ENCODE data around the gene TM4SF1. TPM values are rescaled to one million over a fixed set of nuclear protein-coding genes. Genes with fewer than 3 reads are reported as not detected.

TM4SF1 gene
- total and polyA plus RNA-seq, 2 donors (not counting 3 experiments of a cell fraction or from before 2014, with no cell fraction given), result 559 to 1,407 TPM

DNA sequence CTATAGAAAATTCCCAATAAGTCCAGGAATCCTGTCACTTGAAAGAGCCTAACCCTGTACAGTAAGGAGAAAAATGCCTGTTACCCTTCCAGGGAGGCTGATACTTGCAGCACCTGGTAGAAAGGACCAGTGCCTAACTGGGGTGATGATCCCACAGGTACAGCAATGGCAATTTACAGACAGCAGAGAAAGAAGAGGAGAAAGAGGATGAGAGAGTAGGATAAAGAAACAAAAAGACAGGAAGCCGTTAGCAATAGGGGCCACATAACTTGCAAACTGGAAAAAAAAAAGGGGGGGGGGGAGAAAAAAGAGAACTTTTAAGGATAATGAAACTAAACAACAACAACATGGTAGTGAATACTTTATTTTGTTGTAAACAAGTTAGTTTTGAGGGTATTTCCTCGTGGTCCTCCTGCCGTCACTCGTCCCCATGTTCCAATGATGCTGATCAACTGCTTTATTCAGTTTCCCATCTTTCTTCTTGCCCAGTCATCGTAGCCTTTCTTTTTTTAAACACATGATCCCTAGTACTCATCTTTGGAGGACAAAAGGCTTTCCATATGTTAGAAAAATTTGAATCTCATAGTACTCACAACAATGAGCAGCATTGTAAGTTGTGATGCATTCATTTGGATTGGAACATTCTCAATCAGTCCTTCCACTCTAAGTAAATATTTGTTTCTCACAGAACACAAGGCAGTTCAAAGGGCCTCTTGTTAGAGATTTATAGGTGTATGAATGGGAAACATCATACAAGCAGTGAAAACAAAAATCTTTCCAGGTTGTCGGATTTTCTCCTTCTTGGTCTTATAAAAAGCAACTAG lies 8.6 kb downstream of the TM4SF1 start:
- no peak overlapping the region for H3K9ac ChIP-seq (replicated peaks; ENCODE audit: extremely low read depth, insufficient read depth, low read length)

DNA sequence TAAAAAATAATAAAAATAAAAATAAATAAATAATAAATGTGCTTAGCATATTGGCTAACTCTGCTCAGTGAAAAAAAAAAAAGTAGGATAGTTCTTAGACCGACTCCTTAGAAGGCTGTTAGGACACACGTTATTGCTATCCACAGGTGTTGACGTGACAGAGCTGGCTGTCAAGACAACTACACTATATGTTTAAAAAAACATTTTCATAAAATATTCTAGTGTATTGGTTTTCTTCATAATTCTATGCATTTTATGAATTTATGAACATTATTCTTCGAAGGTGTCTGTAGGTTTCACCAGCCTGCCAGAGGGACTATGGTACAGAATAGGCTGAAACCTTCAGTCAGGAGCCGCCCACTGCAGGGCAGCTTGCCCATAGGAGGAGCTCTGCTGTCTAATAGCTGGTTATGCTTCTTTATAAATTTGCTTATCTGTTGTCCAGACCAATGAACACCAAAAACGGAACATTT lies 9.2 kb downstream of the TM4SF1 start:
- intact Hi-C loops (cut with micrococcal nuclease) (no loop called here), dilution Hi-C loops (cut with MboI; ENCODE audit: extremely low pct_ligation_motif_present, low sequenced_read_pairs) (no loop called here)
- Histone ChIP-seq H3K9me3 (replicated peaks; ENCODE audit: control insufficient read depth, insufficient read depth, low read length) (no peaks in the 10 kb centered on the region), H3K9ac (replicated peaks; ENCODE audit: extremely low read depth, insufficient read depth, low read length) (no peak overlapping the region), H4K20me1 (replicated peaks; ENCODE audit: control insufficient read depth, extremely low read depth, insufficient read depth, low read length) (no peaks in the 10 kb centered on the region), H3K27me3 (ENCODE audit: control insufficient read depth in 2 of 2, insufficient read depth in 2 of 2, low read length in 2 of 2) (no peaks in the 10 kb centered on the region), H3K9me1 (replicated peaks; ENCODE audit: control insufficient read depth, extremely low read depth, insufficient read depth, low read length) (no peaks in the 10 kb centered on the region), H3K27ac (ENCODE audit: insufficient read depth, low read depth, low read length) (peak overlapping the region; percentile 4), H3K79me2 (ENCODE audit: control insufficient read depth, insufficient read depth, low read length) (peaks cover 16% of the 10 kb centered on the region), H2AFZ (ENCODE audit: low read depth, low read length) (no peak overlapping the region), H3K4me2 (ENCODE audit: insufficient read depth, low read length) (no peak overlapping the region), H3K4me3 (replicated peaks in 1 of 3; ENCODE audit: insufficient read depth in 1 of 3, low read depth in 1 of 3, low read length in 3 of 3) (no peak overlapping the region), H3K36me3 (ENCODE audit: control insufficient read depth in 2 of 2, extremely low read depth in 1 of 2, insufficient read depth in 2 of 2, low read length in 2 of 2) (peaks cover 18 to 31% of the 10 kb centered on the region in 2 experiments), H3K4me1 (ENCODE audit: control insufficient read depth, extremely low read depth, insufficient read depth, low read length) (peaks cover 63% of the 10 kb centered on the region)
- TF ChIP-seq, protein P1, sequence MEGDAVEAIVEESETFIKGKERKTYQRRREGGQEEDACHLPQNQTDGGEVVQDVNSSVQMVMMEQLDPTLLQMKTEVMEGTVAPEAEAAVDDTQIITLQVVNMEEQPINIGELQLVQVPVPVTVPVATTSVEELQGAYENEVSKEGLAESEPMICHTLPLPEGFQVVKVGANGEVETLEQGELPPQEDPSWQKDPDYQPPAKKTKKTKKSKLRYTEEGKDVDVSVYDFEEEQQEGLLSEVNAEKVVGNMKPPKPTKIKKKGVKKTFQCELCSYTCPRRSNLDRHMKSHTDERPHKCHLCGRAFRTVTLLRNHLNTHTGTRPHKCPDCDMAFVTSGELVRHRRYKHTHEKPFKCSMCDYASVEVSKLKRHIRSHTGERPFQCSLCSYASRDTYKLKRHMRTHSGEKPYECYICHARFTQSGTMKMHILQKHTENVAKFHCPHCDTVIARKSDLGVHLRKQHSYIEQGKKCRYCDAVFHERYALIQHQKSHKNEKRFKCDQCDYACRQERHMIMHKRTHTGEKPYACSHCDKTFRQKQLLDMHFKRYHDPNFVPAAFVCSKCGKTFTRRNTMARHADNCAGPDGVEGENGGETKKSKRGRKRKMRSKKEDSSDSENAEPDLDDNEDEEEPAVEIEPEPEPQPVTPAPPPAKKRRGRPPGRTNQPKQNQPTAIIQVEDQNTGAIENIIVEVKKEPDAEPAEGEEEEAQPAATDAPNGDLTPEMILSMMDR (IDR thresholded peaks at IDR 0.05; ENCODE audit: extremely low read depth in 1 of 2, insufficient read depth in 1 of 2, low read depth in 1 of 2, low read length in 2 of 2), result no peak
- TF ChIP-seq MYC (IDR thresholded peaks at IDR 0.05; ENCODE audit: low read depth, low read length) (no peak), POLR2A (IDR thresholded peaks at IDR 0.05; ENCODE audit: low read depth, low read length) (no peak), POLR2AphosphoS5 (IDR thresholded peaks at IDR 0.05; ENCODE audit: insufficient read depth, low read depth, low read length) (no peak), JUN (IDR thresholded peaks at IDR 0.05; ENCODE audit: borderline replicate concordance, insufficient read depth, insufficient read length, low read depth) (no peak), FOS (IDR thresholded peaks at IDR 0.05; ENCODE audit: borderline replicate concordance, insufficient read depth, low read length) (no peak), EZH2 (IDR thresholded peaks at IDR 0.05; ENCODE audit: borderline replicate concordance, low read depth, low read length, severe bottlenecking) (no peak), GATA2 (IDR thresholded peaks at IDR 0.05; ENCODE audit: insufficient read depth, insufficient read length, low read depth, low read length) (no peak)
- TF ChIP-seq, protein P2, sequence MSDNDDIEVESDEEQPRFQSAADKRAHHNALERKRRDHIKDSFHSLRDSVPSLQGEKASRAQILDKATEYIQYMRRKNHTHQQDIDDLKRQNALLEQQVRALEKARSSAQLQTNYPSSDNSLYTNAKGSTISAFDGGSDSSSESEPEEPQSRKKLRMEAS (IDR thresholded peaks at IDR 0.05; ENCODE audit: insufficient read depth, insufficient read length), result no peak
- CTCF ChIA-PET, result interaction anchor here (0.7 to 2.2 kb wide), 6 partner anchors 13 to 413 kb away, joined by 3 to 14 read pairs (median 4); no protein-coding TSS in a partner anchor
- DNase-seq (ENCODE audit: low read depth, low spot score), result peak; percentile 64
- POLR2A ChIA-PET, result interaction anchor here (0.7 to 1.0 kb wide), 5 partner anchors 9 to 384 kb away, joined by 3 to 9 read pairs (median 3); partner anchors contain the start of gene TM4SF1
- no peak for FAIRE-seq
- no TSS peak for BruUV-seq (replicated peaks)

More for the DNA sequence above, 8.6 kb downstream of the TM4SF1 start:
- H3K27ac ChIP-seq (ENCODE audit: insufficient read depth, low read depth, low read length), result peak overlapping the region; percentile 30
- H3K9me3 ChIP-seq (replicated peaks; ENCODE audit: control insufficient read depth, insufficient read depth, low read length), result no peaks in the 10 kb centered on the region
- H4K20me1 ChIP-seq (replicated peaks; ENCODE audit: control insufficient read depth, extremely low read depth, insufficient read depth, low read length), result no peaks in the 10 kb centered on the region
- no peak for FAIRE-seq
- dilution Hi-C loops (cut with MboI; ENCODE audit: extremely low pct_ligation_motif_present, low sequenced_read_pairs) (no loop called here), intact Hi-C loops (cut with micrococcal nuclease) (no loop called here)
- no peaks in the 10 kb centered on the region for H3K27me3 ChIP-seq (ENCODE audit: control insufficient read depth in 2 of 2, insufficient read depth in 2 of 2, low read length in 2 of 2)
- peaks cover 18 to 37% of the 10 kb centered on the region in 2 experiments for H3K36me3 ChIP-seq (ENCODE audit: control insufficient read depth in 2 of 2, extremely low read depth in 1 of 2, insufficient read depth in 2 of 2, low read length in 2 of 2)
- no peaks in the 10 kb centered on the region for H3K9me1 ChIP-seq (replicated peaks; ENCODE audit: control insufficient read depth, extremely low read depth, insufficient read depth, low read length)
- H3K79me2 ChIP-seq (ENCODE audit: control insufficient read depth, insufficient read depth, low read length), result peaks cover 22% of the 10 kb centered on the region
- DNase-seq (ENCODE audit: low read depth, low spot score), result peak; percentile 26
- H3K4me2 ChIP-seq (ENCODE audit: insufficient read depth, low read length), result peak overlapping the region; percentile 39
- no peak overlapping the region for H2AFZ ChIP-seq (ENCODE audit: low read depth, low read length)
- BruUV-seq (replicated peaks), result TSS peak; percentile 1
- ChIA-PET POLR2A (interaction anchor here (0.7 to 1.0 kb wide), 5 partner anchors 9 to 383 kb away, joined by 3 to 9 read pairs (median 3); partner anchors contain the start of gene TM4SF1), CTCF (interaction anchor here (0.7 to 2.2 kb wide), 6 partner anchors 14 to 413 kb away, joined by 3 to 14 read pairs (median 4); no protein-coding TSS in a partner anchor)
- H3K4me1 ChIP-seq (ENCODE audit: control insufficient read depth, extremely low read depth, insufficient read depth, low read length), result peaks cover 69% of the 10 kb centered on the region
- TF ChIP-seq FOS (IDR thresholded peaks at IDR 0.05; ENCODE audit: borderline replicate concordance, insufficient read depth, low read length) (no peak), POLR2A (IDR thresholded peaks at IDR 0.05; ENCODE audit: low read depth, low read length) (peak; percentile 58)
- no peak overlapping the region for H3K4me3 ChIP-seq (replicated peaks in 1 of 3; ENCODE audit: insufficient read depth in 1 of 3, low read depth in 1 of 3, low read length in 3 of 3)

All from endothelial cell of umbilical vein (primary cell).